Measurements from ENCODE around the gene EEF1B2. TPM values are rescaled to one million over a fixed set of nuclear protein-coding genes. Genes with fewer than 3 reads are reported as not detected.

Gene EEF1B2
- total and polyA plus RNA-seq, 3 experiments from 2014 or later = 791 to 1,025 (median 1,019) TPM

GRCh38 chr2:206208900-206209299, 49.2 kb downstream of the EEF1B2 start:
- H3K4me1 ChIP-seq (ENCODE audit: insufficient read depth, low read length) = no peaks in the 10 kb centered on the region
- H3K27me3 Mint-ChIP-seq = peaks cover 8 to 12% of the 10 kb centered on the region in 2 donors
- H3K4me3 ChIP-seq (ENCODE audit: low read length) = no peak overlapping the region
- H3K9me3 ChIP-seq (ENCODE audit: low read length) = no peaks in the 10 kb centered on the region
- H3K27me3 ChIP-seq (ENCODE audit: insufficient read depth, low read length, poor library complexity, severe bottlenecking) = no peaks in the 10 kb centered on the region
- DNase-seq = no peak
- H3K4me1 Mint-ChIP-seq = peaks cover 0 to 2% (median 0%) of the 10 kb centered on the region in 3 donors
- ChIA-PET CTCF (no interaction called here), POLR2A (no interaction called here)
- no peak overlapping the region for H3K27ac Mint-ChIP-seq
- H3K36me3 ChIP-seq (ENCODE audit: insufficient read depth, low read length) = no peaks in the 10 kb centered on the region
- H3K9me3 Mint-ChIP-seq = no peaks in the 10 kb centered on the region
- no peaks in the 10 kb centered on the region for H3K36me3 Mint-ChIP-seq
- H3K27ac ChIP-seq (ENCODE audit: low read depth, low read length) = no peak overlapping the region
- H3K4me3 Mint-ChIP-seq = no peak overlapping the region

- Histone ChIP-seq H3K4me3 (ENCODE audit: low read length) (no peak overlapping the region), H3K4me1 (ENCODE audit: insufficient read depth, low read length) (no peaks in the 10 kb centered on the region), H3K27me3 (ENCODE audit: insufficient read depth, low read length, poor library complexity, severe bottlenecking) (no peaks in the 10 kb centered on the region), H3K27ac (ENCODE audit: low read depth, low read length) (no peak overlapping the region), H3K9me3 (ENCODE audit: low read length) (no peaks in the 10 kb centered on the region), H3K36me3 (ENCODE audit: insufficient read depth, low read length) (no peaks in the 10 kb centered on the region)
- no peaks in the 10 kb centered on the region for H3K36me3 Mint-ChIP-seq
- peaks cover 11 to 24% of the 10 kb centered on the region in 2 donors for H3K27me3 Mint-ChIP-seq
- peaks cover 0 to 2% (median 0%) of the 10 kb centered on the region in 3 donors for H3K4me1 Mint-ChIP-seq
- ChIA-PET POLR2A (no interaction called here), CTCF (no interaction called here)
- no peak overlapping the region for H3K4me3 Mint-ChIP-seq
- H3K27ac Mint-ChIP-seq = peak overlapping the region in 1 of 8 donors; percentile 75
- DNase-seq = no peak
- H3K9me3 Mint-ChIP-seq = no peaks in the 10 kb centered on the region
These were observed 52.1 kb downstream of the EEF1B2 start for GRCh38 chr2:206211657-206212255.

Other genes starting within 250 kb of the EEF1B2 start
- 10 to 100 TPM; 20.7 to 22.4 TPM for gene INO80D, start 73.7 kb upstream of the EEF1B2 start, total RNA-seq
- 10.6 TPM for gene INO80D, start 73.7 kb upstream of the EEF1B2 start, polyA plus RNA-seq
- 100 to 1,000 TPM; 102 to 106 TPM for gene NDUFS1, start 451 bp upstream of the EEF1B2 start, total RNA-seq
- gene NDUFS1, start 451 bp upstream of the EEF1B2 start, polyA plus RNA-seq = 38.1 TPM
- gene ZDBF2, start 114.8 kb downstream of the EEF1B2 start, total RNA-seq = 1 to 10 TPM; 7.2 to 7.6 TPM
- 2.0 TPM for gene ZDBF2, start 114.8 kb downstream of the EEF1B2 start, polyA plus RNA-seq

Measured in CD8-positive, alpha-beta memory T cell (primary cell).